GM12872 (cell line): ENCODE results near the gene SNRPF.
A peak's percentile ranks its signal among the peaks of the same experiment; 100 is the strongest.

Experiments used
- TF ChIP-seq, protein P1 (sequence below): IDR thresholded peaks from 3 replicates; pipeline ENCODE4 v1.5.1; 2011; ENCODE audit warnings: low read depth, mild to moderate bottlenecking, low read length, moderate library complexity; ENCODE audit not compliant: insufficient read depth

SNRPF gene

DNA sequence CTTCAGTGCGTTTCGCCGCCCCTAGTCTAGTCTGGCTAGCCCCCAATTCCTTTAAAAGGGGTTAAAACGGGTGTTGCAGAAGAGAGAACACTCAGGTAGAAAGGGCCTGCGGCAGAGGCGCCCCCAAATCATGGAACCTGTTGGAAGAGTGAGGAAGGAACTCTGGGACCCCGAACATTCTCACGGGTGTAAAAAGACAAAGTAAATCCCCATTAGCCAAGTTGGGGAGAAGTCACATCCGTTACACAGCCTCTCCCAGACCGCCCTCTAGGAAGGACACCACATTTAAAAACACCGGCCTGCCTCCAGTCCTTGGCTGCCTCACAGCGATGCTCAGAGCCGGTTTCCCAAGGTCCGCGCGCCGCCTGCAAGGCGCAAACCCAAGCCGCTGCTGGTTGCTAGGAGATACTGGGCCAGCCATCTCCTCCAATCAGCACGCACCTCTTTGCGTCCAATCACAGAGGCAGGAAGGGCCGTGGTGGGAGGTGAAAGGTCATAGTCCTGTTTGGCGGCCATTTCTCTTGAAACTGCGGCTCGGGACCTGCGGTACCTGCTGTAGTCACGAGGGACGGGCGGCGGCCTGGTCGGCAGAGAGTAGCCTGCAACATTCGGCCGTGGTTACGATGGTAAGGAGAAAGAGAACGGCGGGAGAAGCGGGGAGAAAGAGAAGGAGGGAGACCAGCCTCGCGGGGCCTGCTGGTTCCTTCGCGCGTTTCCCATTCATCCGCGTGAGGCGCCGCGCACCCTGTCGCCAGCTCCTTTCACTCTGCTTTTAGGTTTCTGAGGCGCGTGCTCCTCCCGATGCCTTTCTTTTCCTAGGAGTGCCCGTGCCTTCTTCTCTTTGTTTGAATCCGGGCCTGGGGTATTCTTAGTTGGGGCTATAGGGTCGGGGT lies at the start of gene SNRPF:
Gene SNRPF (plus strand): TSS at position 502 of the 893 bp plus-strand sequence. CDS start 122 bp downstream, at position 624.
- TF ChIP-seq, protein P1, sequence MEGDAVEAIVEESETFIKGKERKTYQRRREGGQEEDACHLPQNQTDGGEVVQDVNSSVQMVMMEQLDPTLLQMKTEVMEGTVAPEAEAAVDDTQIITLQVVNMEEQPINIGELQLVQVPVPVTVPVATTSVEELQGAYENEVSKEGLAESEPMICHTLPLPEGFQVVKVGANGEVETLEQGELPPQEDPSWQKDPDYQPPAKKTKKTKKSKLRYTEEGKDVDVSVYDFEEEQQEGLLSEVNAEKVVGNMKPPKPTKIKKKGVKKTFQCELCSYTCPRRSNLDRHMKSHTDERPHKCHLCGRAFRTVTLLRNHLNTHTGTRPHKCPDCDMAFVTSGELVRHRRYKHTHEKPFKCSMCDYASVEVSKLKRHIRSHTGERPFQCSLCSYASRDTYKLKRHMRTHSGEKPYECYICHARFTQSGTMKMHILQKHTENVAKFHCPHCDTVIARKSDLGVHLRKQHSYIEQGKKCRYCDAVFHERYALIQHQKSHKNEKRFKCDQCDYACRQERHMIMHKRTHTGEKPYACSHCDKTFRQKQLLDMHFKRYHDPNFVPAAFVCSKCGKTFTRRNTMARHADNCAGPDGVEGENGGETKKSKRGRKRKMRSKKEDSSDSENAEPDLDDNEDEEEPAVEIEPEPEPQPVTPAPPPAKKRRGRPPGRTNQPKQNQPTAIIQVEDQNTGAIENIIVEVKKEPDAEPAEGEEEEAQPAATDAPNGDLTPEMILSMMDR: peak; percentile 34; the same call in 1 of the 3 replicates

- TF ChIP-seq, protein P1: no peak
Observed at GRCh38 chr12:95809000-95809680, 49.6 kb upstream of the SNRPF start.

DNA sequence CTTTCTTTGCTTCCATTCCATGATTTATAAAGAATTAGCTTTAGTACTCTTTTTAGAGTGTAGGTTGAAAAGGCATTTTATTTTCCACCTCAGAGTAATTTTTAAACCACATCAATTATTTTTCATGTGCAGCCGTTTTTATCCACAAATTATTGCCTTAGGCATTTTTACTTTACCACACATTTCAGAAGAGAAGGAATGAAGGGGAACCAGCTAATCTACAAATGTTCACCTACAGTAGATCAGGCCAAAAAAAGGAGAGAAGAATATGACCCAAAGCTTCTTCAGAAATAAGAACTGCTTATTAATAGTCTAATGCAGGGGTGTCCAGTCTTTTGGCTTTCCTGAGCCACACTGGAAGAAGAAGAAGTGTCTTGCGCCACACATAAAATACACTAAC lies 48.3 kb upstream of the SNRPF start:
- TF ChIP-seq, protein P1: no peak

DNA sequence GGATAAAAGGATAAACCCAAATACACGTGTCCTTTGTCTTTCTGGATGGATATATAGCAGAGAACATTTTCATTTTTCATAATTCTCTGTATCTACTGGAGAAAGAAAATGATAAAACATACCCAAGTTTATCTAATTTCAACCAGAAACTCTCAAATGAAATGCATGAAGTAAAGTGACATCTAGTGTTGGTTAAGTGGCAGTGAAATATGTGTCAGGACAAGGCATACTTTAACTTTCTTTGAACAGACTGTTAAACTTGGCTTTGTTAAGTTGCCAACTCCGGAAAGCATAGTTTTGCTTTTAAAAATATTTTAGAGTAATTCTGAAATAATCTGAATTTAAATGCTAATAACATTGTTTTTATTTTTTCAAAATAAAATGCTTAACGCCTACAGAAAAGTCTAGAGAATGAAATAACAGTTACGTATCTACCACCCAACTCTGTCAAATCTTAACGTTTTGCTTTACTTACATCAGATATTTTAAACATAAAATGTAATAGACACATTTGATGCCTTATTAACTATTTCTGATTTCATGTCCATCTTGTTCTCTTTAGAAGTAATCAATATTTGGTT lies 43.0 kb upstream of the SNRPF start:
- TF ChIP-seq, protein P1: peak; percentile 56; the same call in 2 of the 3 replicates

- TF ChIP-seq, protein P1: 0 out of 3 replicates have a peak, but pooled peaks have one; percentile 24
Observed at GRCh38 chr12:95820096-95820703, 38.6 kb upstream of the SNRPF start.

DNA sequence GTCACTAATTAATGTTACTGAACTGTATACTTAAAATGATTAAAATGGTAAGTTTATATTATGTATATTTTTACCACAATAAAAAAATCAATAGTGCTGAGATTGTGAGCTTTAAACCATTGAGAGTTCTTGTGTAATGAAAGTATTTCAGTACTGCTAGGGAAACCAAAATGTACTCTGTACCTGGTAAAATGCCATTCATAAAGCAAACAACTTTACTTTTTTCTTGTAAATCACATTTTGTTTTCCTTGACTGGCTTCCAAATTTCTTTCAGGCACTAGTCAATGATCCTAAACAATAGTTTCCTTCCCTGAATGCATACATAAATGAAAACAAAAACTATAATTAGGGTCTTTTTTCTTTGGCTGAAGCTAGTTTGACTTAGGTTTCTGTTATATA lies 29.4 kb upstream of the SNRPF start:
- TF ChIP-seq, protein P1: no peak
